Kidney (tissue), 14 donors: ENCODE results near the gene LBHD2. TPM values are rescaled to one million over a fixed set of nuclear protein-coding genes. Genes with fewer than 3 reads are reported as not detected.
"Not testable (repeated sequence)": the region's sequence is repeated elsewhere in the genome, so short reads cannot be mapped to it uniquely, and the experiment has no call there.

Experiments
- DNase-seq, 5 donors: peaks; one replicate each; pipeline ENCODE4 v3.0.0-alpha.2; 2013 to 2020
- FAIRE-seq: peaks from 2 replicates; lab custom pipeline; 2012; peaks lifted over from hg19 to GRCh38; lab: Jason Lieb, UNC
- H3K27ac ChIP-seq, 2 donors: one replicate each; pipeline ENCODE4 v1.7.0; 2013; ENCODE audit warnings: low read depth in 2 of 2, low read length in 2 of 2, inconsistent platforms in 1 of 2
- H3K27me3 ChIP-seq: one replicate; pipeline ENCODE4 v1.7.1; 2013; ENCODE audit warnings: low read length, inconsistent platforms; ENCODE audit not compliant: control insufficient read depth, insufficient read depth
- H3K36me3 ChIP-seq, 3 donors: one replicate each; pipeline versions ENCODE4 v1.7.0 to v1.7.1; 2013; ENCODE audit warnings: low read length in 3 of 3, control low read depth in 1 of 3, inconsistent platforms in 1 of 3; ENCODE audit not compliant: insufficient read depth in 3 of 3, control insufficient read depth in 2 of 3
- H3K4me1 ChIP-seq, 3 donors: one replicate each; pipeline versions ENCODE4 v1.7.0 to v1.7.1; 2013; ENCODE audit warnings: low read length in 3 of 3, inconsistent platforms in 1 of 3, low read depth in 1 of 3; ENCODE audit not compliant: control insufficient read depth in 2 of 3, insufficient read depth in 2 of 3
- H3K4me3 ChIP-seq, 3 donors: one replicate each; pipeline versions ENCODE4 v1.7.0 to v1.8.1; 2013; ENCODE audit warnings: low read length in 3 of 3, control low read depth in 1 of 3, inconsistent platforms in 1 of 3
- H3K9ac ChIP-seq, 3 donors: one replicate each; pipeline versions ENCODE4 v1.7.0 to v1.7.1; 2013; ENCODE audit warnings: low read length in 3 of 3, control low read depth in 1 of 3, inconsistent platforms in 1 of 3
- H3K9me3 ChIP-seq, 3 donors: one replicate each; pipeline versions ENCODE4 v1.7.0 to v1.7.1; 2013; ENCODE audit warnings: low read length in 3 of 3, control low read depth in 1 of 3, inconsistent platforms in 1 of 3; ENCODE audit not compliant: control insufficient read depth in 2 of 3, insufficient read depth in 1 of 3
- CTCF ChIP-seq: IDR thresholded peaks from 3 replicates; pipeline ENCODE4 v1.5.1; 2012; ENCODE audit warnings: mild to moderate bottlenecking, moderate library complexity, borderline replicate concordance; ENCODE audit not compliant: insufficient read depth; ENCODE audit errors: extremely low read depth
- intact Hi-C: fragments of 100-400 bp; cut with DNase I; formaldehyde crosslinking; loops from one replicate; pipeline ENCODE4 v1.11.1; 2022
- polyA plus RNA-seq: library from polyadenylated mRNA; stranded (reverse); fragments of 350-450 nt; fragmentation: Illumina TruSeq; extraction: RNeasy Lipid Tissue Mini Kit (QIAGEN cat#74804); gene quantifications from one replicate; pipeline ENCODE4 v1.2.3, GENCODE V29; 2014; ENCODE audit warnings: low read depth, low replicate concordance; ENCODE audit not compliant: insufficient read depth
- total RNA-seq: library from RNA; stranded (reverse); fragmentation: NEBNext Ultra II Directional; extraction: Animal tissue kit (Norgen Biotek cat#: 25700); gene quantifications from one replicate; pipeline ENCODE4 v1.2.1, GENCODE V29; 2021
- donor health status: control.
- donor health status: control.
- donor health status: control.
- donor health status: control.
- donor health status: control.
- donor health status: DM: yes; HTN: yes; CAD: no.
- donor health status: Normal renal cell carcinoma (clear cell type).

The LBHD2 gene
- total and polyA plus RNA-seq, 2 donors from 2014 or later: 0.82 TPM; not detected in 1

DNA sequence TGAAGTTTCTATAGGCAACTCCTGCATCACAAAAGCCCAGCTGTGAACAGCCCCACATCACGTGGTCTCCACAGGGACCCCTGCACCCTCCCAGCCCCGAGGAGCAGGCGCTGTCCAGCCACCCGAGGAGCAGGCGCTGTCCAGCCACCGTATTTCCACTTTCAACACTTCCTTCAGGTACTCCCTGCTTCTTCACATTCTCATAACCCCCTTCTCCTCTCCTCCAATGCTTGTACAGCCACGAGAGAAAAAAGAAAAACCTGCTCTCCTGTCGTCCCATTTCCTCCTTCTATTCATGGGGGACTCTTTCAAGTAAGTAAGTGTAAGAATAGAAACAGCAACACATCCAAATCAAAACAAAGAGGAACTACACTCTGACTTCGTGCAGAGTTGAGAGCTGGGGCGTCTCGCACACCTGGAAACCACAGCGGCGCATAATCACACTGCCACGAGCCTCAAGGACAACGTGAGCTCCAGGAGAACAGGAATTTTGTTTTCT is 38.6 kb upstream of the LBHD2 start:
- DNase-seq (peak in 3 of 5 donors; percentile 50 to 66 (median 53)), FAIRE-seq (no peak)
- Histone ChIP-seq H3K27ac (no peak overlapping the region), H3K27me3 (no peaks in the 10 kb centered on the region), H3K4me3 (no peak overlapping the region), H3K36me3 (peaks cover 0 to 3% (median 3%) of the 10 kb centered on the region in 3 donors), H3K9ac (no peak overlapping the region), H3K4me1 (peaks cover 2 to 9% (median 6%) of the 10 kb centered on the region in 3 donors), H3K9me3 (no peaks in the 10 kb centered on the region)
- intact Hi-C loops: no loop called here
- TF ChIP-seq CTCF: no peak

GRCh38 chr14:103047453-103047852 is 36.6 kb upstream of the LBHD2 start:
- intact Hi-C loops, H3K9me3 ChIP-seq, H3K9ac ChIP-seq, H3K36me3 ChIP-seq, FAIRE-seq, H3K27me3 ChIP-seq, DNase-seq, H3K27ac ChIP-seq, H3K4me3 ChIP-seq: not testable (repeated sequence)
- peaks cover 2 to 17% (median 9%) of the 10 kb centered on the region in 3 donors for H3K4me1 ChIP-seq

- no peak for TF ChIP-seq CTCF
- intact Hi-C loops: no loop called here
- H3K9me3 ChIP-seq: no peaks in the 10 kb centered on the region
- no peak for FAIRE-seq
- DNase-seq: no peak
- no peaks in the 10 kb centered on the region for H3K27me3 ChIP-seq
- no peaks in the 10 kb centered on the region for H3K36me3 ChIP-seq
- peaks cover 0 to 13% (median 9%) of the 10 kb centered on the region in 3 donors for H3K4me1 ChIP-seq
- peak overlapping the region in 1 of 2 donors; percentile 17 for H3K27ac ChIP-seq
- no peak overlapping the region for H3K4me3 ChIP-seq
- no peak overlapping the region for H3K9ac ChIP-seq
Observed at GRCh38 chr14:103050935-103051334, 33.1 kb upstream of the LBHD2 start.

DNA sequence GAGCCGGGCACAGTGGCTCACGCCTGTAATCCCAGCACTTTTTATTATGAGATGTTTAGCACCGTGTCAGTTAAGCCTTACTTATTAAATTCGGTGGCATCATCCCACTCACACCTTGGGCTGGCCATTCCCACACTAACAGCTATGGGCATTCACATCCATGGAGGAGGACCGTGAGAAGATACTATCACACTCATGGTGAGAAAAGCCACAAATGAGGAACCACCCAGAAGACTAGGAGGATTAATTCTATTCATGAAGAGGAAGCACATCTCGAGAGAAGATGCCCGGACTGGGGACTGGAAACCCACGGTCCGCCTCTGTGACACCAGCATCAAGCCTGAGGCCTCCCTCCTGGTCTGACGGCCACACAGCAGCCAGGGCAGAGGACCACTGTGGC is 31.6 kb upstream of the LBHD2 start:
- intact Hi-C loops: no loop called here
- no peak overlapping the region for H3K9ac ChIP-seq
- no peak overlapping the region for H3K4me3 ChIP-seq
- no peak for FAIRE-seq
- H3K9me3 ChIP-seq: no peaks in the 10 kb centered on the region
- H3K4me1 ChIP-seq: peaks cover 0 to 11% (median 8%) of the 10 kb centered on the region in 3 donors
- H3K27me3 ChIP-seq: no peaks in the 10 kb centered on the region
- no peaks in the 10 kb centered on the region for H3K36me3 ChIP-seq
- DNase-seq: no peak
- no peak for TF ChIP-seq CTCF
- no peak overlapping the region for H3K27ac ChIP-seq
